ENCODE data around the gene KCNQ1.

GRCh38 chr11:2533587-2534133, 88.9 kb downstream of the KCNQ1 start:
- TF ChIP-seq ATF3 (CRISPR knock-in tag; IDR thresholded peaks at IDR 0.05) (peak; percentile 95), NR2C2 (CRISPR knock-in tag; IDR thresholded peaks at IDR 0.05; ENCODE audit: borderline replicate concordance) (no peak), ZNF572 (CRISPR knock-in tag; IDR thresholded peaks at IDR 0.05) (no peak), CTCF (CRISPR knock-in tag; IDR thresholded peaks at IDR 0.05) (no peak), ZNF784 (CRISPR knock-in tag; IDR thresholded peaks at IDR 0.05; ENCODE audit: borderline replicate concordance) (no peak), POLR2A (IDR thresholded peaks at IDR 0.05; ENCODE audit: insufficient read depth in 1 of 2, low read depth in 2 of 2, low read length in 2 of 2) (no peak), PITX1 (CRISPR knock-in tag; IDR thresholded peaks at IDR 0.05) (no peak)

All from HepG2 (cell line).